GM19468 (cell line): ENCODE measurements around the gene STK11.
A peak's percentile ranks its signal among the peaks of the same experiment; 100 is the strongest.

ENCODE experiments used
- ATAC-seq: cut with Tn5 transposase; IDR thresholded peaks from one replicate; pipeline ENCODE4 v1.9.1; 2021; ENCODE audit warnings: mild to moderate bottlenecking, moderate library complexity, moderate number of reproducible peaks; ENCODE audit not compliant: unreplicated experiment; ENCODE audit errors: extremely low read depth

Gene STK11

DNA sequence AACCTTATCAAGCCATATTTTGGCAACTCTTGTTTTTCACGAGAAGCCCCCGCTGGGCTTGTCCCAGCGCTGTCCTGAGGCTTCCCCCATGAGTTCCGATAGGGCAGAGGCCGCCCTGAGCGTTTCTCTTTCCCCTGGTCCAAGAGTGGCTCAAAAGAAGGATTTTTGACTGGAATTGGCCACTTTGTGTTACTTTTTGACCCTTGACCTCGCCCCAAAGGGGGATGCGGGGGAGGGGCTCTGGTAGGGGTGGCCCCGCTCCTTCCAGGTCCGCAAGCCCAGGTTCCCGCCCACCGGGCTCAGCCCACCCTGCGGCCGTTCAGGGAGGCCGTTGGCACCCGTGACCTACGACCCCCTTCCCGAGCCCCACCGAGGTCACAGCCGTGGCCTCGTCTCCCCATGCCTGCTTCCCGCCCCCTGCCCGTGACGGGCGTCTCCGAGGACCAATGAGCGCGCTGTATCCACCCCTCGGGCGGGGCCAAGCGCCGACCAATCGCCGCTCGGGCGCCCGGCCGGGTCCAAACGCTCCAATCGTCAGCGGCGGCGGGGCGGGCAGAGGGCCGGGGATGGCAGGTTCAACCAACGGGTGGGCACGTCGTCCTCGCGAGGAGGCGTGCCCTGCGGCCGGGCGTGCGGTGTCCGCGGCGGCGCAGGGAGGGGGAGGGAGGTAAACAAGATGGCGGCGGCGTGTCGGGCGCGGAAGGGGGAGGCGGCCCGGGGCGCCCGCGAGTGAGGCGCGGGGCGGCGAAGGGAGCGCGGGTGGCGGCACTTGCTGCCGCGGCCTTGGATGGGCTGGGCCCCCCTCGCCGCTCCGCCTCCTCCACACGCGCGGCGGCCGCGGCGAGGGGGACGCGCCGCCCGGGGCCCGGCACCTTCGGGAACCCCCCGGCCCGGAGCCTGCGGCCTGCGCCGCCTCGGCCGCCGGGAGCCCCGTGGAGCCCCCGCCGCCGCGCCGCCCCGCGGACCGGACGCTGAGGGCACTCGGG, at the start of gene STK11:
STK11 (plus strand) TSS at position 665 of the 986 bp plus-strand sequence. CDS start 1,136 bp downstream, outside the sequence.
- peak; percentile 69 for ATAC-seq

DNA sequence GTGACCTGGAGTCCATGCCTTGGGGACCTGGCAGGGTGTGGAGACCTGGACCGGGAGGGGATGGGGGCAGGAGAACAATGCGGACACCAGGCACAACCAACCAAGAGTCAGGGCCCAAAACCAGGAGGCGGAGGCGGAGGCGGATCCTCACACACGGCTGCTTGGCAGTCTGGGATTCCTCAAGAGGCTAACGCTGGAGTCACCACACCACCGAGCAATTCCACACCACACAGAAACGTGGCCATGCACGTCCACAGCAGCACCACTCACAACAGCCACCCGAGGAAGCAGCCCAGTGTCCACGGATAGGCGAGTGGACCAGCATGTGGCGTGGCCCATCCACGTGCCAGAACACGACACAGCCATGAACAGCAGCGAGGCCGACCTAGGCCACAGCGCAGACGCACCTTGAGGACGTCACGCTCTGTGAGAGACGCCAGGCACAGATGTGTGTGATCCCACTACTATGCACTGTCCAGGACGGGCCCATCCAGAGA, 49.2 kb upstream of the STK11 start:
- ATAC-seq: no peak

DNA sequence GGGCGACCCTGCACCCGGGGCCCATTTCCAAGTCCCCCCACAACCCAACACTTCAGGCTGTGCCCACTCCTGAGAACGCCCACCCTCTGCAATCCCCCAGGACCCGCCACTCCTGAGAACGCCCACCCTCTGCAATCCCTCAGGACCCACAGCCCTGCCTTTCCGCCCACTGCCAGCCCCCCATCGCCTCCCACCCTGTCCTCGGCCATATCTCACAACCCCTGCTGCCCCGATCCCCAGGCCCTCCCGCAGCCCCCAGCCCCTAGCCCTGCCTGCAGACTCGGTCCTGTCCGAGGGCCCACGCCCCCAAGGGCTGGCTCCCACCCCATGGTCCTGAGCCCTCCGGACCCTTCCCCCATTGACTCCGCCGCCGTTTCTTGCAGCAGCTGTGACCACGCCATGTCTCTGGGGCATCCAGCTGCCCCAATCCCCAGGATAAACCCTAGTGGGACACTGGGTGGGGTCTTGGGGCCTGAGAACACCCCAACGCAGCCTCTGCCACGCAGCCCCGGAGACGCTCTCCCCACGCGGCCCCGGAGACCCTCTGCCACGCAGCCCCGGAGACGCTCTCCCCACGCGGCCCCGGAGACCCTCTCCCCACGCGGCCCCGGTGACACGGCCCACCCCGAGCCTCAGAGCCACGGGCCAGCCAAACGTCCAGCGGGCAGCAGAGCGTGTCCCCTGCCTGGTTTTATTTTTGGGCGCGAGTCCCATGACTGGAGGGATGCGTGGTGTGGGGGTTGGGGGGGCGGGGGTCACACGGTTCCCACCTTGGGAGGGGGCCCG, 48.6 kb upstream of the STK11 start:
- ATAC-seq: no peak

DNA sequence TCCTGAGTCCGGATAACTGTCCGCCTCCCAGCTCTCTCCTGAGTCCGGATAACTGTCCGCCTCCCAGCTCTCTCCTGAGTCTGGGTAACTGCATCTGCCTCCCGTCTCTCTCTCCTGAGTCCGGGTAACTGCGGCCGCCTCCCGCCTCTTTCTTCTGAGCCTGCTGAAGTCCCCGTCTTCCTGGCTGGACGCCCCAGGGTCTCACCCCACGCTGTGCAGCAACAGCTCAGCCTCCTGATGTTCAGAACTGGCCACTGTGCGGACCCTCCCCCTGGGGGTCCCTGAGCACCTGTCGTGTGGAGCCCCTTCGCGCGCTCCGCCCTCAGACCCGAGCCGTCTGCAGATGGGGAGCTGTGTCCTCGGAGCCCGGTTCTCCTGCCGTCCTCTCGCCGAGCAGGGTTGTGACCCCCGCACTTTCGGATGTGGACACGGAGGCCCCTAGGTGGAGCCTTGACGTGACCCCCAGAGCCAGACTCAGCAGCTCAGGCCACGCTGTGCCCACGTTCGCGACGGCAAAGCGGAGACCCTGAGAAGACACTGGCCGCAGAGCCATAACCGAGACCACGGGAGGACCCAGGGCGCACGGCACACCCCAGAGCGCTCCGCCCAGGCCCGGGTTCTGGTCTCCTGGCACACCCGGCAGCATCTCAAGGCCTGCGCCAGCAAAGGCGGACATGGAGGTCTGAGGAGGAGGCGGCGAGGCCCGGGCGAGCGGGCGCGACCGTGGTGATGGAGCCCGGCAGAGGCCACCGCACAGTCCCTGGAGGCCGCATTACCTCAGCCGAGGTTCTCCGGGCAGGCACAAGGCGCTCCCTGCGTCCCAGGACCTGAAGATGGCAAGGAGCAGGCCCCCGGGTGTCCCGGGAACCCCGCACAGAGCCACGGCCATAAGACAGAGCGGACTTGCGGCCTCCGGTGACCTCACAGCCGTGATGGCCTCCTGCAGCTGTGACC, 47.4 kb upstream of the STK11 start:
- ATAC-seq: no peak

DNA sequence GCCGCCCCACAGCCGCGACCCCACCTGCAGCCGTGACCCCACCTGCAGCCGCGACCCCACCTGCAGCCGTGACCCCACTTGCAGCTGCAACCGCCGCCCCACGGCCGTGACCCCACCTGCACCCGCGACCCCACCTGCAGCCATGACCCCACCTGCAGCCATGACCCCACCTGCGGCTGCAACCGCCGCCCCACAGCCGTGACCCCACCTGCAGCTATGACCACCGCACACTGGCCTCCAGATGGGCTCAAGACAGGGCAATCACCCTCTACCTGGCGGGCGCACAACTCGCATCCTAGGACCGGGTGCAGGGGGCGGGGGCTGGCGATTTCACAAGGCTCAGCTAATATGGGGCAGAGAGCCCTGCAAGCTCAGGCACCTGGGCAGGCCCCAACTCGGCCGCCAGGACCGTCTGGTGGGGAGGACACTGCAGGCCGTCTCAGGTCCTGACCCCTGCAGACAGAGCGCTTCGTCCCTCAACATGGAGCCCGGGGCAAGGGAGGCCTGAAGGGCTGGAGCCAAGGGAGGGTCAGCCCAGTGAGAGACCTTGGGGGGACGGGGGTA, 46.6 kb upstream of the STK11 start:
- ATAC-seq: no peak

- ATAC-seq: no peak
These were observed 45.5 kb upstream of the STK11 start for GRCh38 chr19:1159864-1160595.

- no peak for ATAC-seq
These were observed 43.9 kb upstream of the STK11 start for GRCh38 chr19:1161716-1162115.

DNA sequence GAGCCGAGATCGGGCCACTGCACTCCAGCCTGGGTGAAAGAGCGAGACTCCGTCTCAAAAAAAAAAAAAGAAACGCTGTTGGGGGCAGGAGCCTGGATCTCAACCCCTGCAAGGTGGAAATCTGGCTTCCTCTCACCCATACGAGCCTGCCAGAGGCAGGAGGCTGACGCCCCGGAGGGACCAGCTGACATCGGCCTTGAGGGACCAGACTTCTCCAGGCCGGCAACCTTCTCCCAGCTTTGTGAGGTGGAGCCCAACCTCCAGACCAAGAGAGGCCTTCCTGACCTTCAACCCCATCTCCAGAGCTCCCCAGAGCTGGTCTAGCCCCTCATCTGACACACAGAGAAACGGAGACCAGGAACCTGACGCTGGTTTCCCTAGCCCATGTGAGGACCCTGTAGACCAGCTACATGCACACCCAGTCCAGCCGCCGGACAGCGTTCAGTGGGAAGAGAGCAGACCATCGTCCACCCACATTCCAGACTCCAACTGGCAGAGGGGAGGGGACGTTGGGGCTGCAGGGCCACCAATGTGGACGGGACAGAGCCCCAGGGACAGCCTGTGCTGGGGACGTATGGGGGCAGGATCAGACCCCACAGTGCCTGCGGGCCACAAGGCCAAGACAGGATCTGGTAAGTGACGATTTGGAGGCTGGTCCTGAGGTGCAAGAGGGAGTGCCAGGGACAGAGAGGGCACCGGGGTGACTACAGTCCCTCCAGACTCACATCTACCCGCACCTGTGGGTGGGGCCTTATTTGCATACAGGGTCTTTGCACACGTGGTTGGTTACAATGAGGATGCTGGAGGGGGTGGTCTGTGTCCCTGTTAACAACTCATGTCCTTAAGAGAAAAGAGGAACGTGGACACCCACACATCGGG, 42.9 kb upstream of the STK11 start:
- no peak for ATAC-seq

DNA sequence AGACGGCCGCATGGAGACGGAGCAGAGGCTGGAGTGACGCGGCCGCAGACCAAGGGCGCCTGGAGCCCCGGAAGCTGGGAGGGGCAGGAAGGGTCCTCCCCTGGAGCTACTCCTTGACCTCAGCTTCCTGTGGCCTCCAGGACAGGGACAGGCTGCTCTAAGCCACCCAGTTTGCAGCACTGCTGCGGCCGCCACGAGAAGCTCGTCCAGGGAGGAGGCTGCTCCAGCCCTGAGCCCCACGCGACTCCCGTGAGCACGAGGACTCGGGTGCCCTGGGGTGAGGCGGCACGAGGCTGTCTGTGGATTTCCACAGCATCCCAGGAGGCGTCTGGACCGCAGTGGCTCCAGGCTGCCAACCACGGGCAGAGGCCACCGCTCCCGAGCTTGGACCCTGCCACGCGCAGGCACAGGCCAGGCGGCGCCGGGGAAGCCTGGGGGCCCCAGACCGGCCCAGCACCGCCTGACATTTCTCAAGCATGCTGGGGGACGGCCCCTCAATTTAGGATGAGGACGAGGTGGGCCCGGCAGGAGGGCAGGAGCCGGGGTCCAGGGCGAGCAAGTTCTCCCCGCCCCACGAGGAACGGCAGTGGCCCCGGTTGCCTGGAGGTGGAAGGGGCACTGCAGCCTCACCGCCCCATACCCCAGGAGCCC, 42.2 kb upstream of the STK11 start:
- ATAC-seq: no peak

- ATAC-seq: no peak
These were observed 41.5 kb upstream of the STK11 start for GRCh38 chr19:1163934-1164683.

- no peak for ATAC-seq
These were observed 40.7 kb upstream of the STK11 start for GRCh38 chr19:1164684-1165531.

- no peak for ATAC-seq
These were observed 38.6 kb upstream of the STK11 start for GRCh38 chr19:1166872-1167573.

DNA sequence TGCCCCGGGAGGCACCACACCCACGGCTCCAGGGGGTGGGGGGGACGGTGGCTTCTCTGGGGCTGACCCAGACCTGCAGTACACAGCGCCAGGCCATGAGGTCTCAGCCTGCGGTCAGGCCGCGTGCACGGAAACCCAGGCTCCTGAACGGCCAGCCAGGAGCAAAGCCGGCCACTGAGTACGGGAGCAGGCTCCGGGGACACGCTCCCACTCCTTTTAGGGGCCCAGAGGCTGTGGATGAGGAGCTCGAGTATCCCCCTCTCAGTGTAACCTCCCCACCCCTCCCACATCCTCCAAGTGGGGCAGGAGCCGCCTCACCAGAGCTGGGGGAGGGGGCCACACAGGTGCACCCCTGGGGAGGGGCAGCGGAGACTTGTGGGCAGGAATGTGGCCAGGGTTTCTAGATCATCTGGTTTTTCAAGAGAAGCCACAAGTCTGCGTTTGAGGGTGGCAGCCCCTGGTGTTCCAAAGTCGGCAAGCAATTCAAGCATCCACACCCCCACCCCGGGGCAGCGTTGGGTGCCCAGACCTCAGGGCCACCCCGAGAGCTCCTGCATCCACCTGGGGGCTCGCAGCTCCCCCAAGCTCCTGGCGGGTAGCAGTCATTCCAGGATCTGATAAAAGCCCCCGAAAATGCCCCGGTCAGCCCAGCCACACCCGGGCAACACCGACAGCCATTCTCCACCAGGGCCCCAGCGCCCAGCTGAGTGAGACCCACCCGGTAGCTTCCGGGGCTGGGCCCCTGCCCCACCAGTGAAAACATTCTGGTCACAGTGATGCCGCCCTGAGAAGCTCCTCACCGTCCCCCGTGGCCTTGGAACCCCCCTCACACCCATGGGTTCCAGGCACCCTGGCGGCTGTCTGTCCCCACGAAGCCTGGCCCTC, 37.6 kb upstream of the STK11 start:
- no peak for ATAC-seq
